GM18498 (cell line): ENCODE data around the gene RNASET2.

Experiments used
- ATAC-seq: cut with Tn5 transposase; IDR thresholded peaks from one replicate; pipeline ENCODE4 v1.9.1; 2021; ENCODE audit warnings: mild to moderate bottlenecking, moderate library complexity; ENCODE audit not compliant: unreplicated experiment

The RNASET2 gene

GRCh38 chr6:166956444-166957086, at the start of gene RNASET2:
TSS of gene RNASET2 (minus strand) at chr6:166956550. CDS start at chr6:166956182, 368 bp downstream.
- peak; percentile 72 for ATAC-seq

GRCh38 chr6:167005350-167006159, 49.2 kb upstream of the RNASET2 start:
- ATAC-seq = no peak

GRCh38 chr6:167000759-167001158, 44.4 kb upstream of the RNASET2 start:
- no peak for ATAC-seq

GRCh38 chr6:166999884-167000253, 43.5 kb upstream of the RNASET2 start:
- ATAC-seq = no peak

- peak; percentile 93 for ATAC-seq
Observed at GRCh38 chr6:166999145-166999883, 43.0 kb upstream of the RNASET2 start, which contains the start of gene CEP43. TSS of gene CEP43 (plus strand) at chr6:166999397. CDS start at chr6:166999413, 16 bp downstream.

- peak; percentile 16 for ATAC-seq
Observed at GRCh38 chr6:166998256-166999144, 42.1 kb upstream of the RNASET2 start.

- ATAC-seq = peak; percentile 20
Observed at GRCh38 chr6:166997768-166998255, 41.5 kb upstream of the RNASET2 start.

- ATAC-seq = no peak
Observed at GRCh38 chr6:166997348-166997747, 41.0 kb upstream of the RNASET2 start.

GRCh38 chr6:166996406-166996805, 40.1 kb upstream of the RNASET2 start:
- ATAC-seq = no peak

- peak; percentile 69 for ATAC-seq
Observed at GRCh38 chr6:166989427-166990032, 33.2 kb upstream of the RNASET2 start.

- no peak for ATAC-seq
Observed at GRCh38 chr6:166988674-166989201, 32.4 kb upstream of the RNASET2 start.

GRCh38 chr6:166987930-166988329, 31.6 kb upstream of the RNASET2 start:
- ATAC-seq = no peak

GRCh38 chr6:166987448-166987847, 31.1 kb upstream of the RNASET2 start:
- no peak for ATAC-seq

GRCh38 chr6:166980738-166981137, 24.4 kb upstream of the RNASET2 start:
- no peak for ATAC-seq

- ATAC-seq = no peak
Observed at GRCh38 chr6:166977621-166978525, 21.5 kb upstream of the RNASET2 start.

- ATAC-seq = no peak
Observed at GRCh38 chr6:166976636-166977035, 20.3 kb upstream of the RNASET2 start.

GRCh38 chr6:166972101-166972500, 15.8 kb upstream of the RNASET2 start:
- ATAC-seq = no peak

GRCh38 chr6:166971271-166971670, 14.9 kb upstream of the RNASET2 start:
- no peak for ATAC-seq

- ATAC-seq = no peak
Observed at GRCh38 chr6:166970776-166971175, 14.4 kb upstream of the RNASET2 start.
